Measurements from ENCODE around the gene C5orf63.

Gene C5orf63

DNA sequence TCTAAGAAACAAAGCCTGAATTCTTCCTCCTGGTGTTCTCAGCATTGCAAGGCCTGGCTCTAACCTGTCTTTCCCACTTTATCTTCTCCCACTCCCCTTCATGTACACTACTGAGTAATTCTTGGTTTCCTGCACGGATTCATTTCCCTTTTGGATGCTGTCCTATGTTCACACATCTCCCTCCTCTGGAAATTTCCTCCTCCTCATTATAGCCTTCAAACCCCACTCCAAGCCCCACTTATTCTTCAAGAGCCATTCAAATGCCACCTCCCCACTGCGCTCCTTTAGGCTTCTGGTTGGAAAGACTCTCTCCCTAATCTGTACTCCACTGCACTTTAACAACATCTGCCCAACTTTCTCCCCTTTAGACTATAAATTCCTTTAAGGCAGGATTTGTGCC lies 28.2 kb upstream of the C5orf63 start:
- POLR2A ChIA-PET = no interaction called here
- TF ChIP-seq FOXM1 (IDR thresholded peaks at IDR 0.05; ENCODE audit: borderline replicate concordance) = no peak
- no peak for DNase-seq (ENCODE audit: extremely low spot score)
- CTCF ChIA-PET = no interaction called here

DNA sequence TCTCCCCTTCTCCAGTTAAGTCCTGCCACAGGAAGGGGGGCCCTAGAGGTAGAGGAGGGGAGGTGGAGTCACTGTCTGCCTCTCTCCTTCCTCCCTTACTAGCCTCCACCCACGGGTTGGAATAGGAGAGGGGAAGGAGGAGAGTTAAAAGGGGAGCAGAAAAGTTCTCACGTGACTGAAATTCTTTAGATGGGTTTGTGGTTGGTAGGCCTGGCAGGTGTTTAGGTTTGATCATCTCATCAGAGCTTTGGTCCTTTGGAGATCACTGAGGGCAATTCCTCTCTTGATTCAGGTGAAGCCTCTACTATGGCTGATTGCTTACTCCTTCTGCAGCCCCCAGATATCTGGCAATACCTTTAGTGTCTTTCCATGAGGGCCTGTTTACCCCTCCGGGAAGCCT lies 24.9 kb upstream of the C5orf63 start:
- CTCF ChIA-PET = interaction anchor here (0.6 kb wide), 1 partner anchor 33 kb away, joined by 4 read pairs; no protein-coding TSS in a partner anchor
- POLR2A ChIA-PET = no interaction called here

DNA sequence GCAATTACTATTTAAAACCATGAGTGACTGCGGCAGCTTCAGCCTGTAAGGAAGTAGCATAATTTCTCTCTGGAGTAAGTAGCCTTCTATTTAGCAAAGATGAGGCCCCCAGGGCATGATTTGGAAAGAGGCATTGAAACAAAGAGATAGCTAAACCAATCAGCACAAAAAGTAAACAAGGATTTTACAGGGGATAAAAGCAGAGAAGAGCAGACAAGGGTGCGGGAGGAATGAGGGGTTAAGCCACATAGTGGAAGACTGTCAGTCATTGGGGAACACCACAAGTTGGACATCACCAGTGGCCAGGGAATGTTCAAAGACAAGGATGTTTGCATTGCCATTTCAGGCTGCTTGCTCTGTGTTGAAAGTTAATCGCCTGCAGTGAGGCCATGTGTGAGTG lies 24.0 kb upstream of the C5orf63 start:
- ChIA-PET POLR2A (no interaction called here), CTCF (no interaction called here)
- DNase-seq (ENCODE audit: extremely low spot score) = no peak
- no peak for TF ChIP-seq HDGF (IDR thresholded peaks at IDR 0.05; ENCODE audit: borderline replicate concordance)
- no peak for TF ChIP-seq CTBP1 (IDR thresholded peaks at IDR 0.05; ENCODE audit: borderline replicate concordance)
- TF ChIP-seq, protein P1, sequence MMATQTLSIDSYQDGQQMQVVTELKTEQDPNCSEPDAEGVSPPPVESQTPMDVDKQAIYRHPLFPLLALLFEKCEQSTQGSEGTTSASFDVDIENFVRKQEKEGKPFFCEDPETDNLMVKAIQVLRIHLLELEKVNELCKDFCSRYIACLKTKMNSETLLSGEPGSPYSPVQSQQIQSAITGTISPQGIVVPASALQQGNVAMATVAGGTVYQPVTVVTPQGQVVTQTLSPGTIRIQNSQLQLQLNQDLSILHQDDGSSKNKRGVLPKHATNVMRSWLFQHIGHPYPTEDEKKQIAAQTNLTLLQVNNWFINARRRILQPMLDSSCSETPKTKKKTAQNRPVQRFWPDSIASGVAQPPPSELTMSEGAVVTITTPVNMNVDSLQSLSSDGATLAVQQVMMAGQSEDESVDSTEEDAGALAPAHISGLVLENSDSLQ (IDR thresholded peaks at IDR 0.05) = no peak
- TF ChIP-seq FOXA1 (IDR thresholded peaks at IDR 0.05) = no peak
- no peak for TF ChIP-seq ELF4 (IDR thresholded peaks at IDR 0.05)
- TF ChIP-seq FOXK2 (IDR thresholded peaks at IDR 0.05) = no peak
- TF ChIP-seq SUZ12 (IDR thresholded peaks at IDR 0.05) = no peak
- no peak for TF ChIP-seq BHLHE40 (IDR thresholded peaks at IDR 0.05; ENCODE audit: borderline replicate concordance)
- no peak for TF ChIP-seq ARNT (IDR thresholded peaks at IDR 0.05)
- no peak for TF ChIP-seq SP1 (IDR thresholded peaks at IDR 0.05)
- TF ChIP-seq FOXM1 (IDR thresholded peaks at IDR 0.05; ENCODE audit: borderline replicate concordance) = no peak
- TF ChIP-seq LEF1 (IDR thresholded peaks at IDR 0.05; ENCODE audit: borderline replicate concordance) = no peak
- TF ChIP-seq L3MBTL2 (conservative IDR thresholded peaks at IDR 0.05) = no peak
- no peak for TF ChIP-seq ZNF384 (IDR thresholded peaks at IDR 0.05)

More for the DNA sequence above, 24.9 kb upstream of the C5orf63 start:
- no peak for DNase-seq (ENCODE audit: extremely low spot score)
- no peak for TF ChIP-seq BHLHE40 (IDR thresholded peaks at IDR 0.05; ENCODE audit: borderline replicate concordance)
- no peak for TF ChIP-seq TARDBP (IDR thresholded peaks at IDR 0.05)
- TF ChIP-seq SUZ12 (IDR thresholded peaks at IDR 0.05) = no peak
- no peak for TF ChIP-seq CTBP1 (IDR thresholded peaks at IDR 0.05; ENCODE audit: borderline replicate concordance)

DNA sequence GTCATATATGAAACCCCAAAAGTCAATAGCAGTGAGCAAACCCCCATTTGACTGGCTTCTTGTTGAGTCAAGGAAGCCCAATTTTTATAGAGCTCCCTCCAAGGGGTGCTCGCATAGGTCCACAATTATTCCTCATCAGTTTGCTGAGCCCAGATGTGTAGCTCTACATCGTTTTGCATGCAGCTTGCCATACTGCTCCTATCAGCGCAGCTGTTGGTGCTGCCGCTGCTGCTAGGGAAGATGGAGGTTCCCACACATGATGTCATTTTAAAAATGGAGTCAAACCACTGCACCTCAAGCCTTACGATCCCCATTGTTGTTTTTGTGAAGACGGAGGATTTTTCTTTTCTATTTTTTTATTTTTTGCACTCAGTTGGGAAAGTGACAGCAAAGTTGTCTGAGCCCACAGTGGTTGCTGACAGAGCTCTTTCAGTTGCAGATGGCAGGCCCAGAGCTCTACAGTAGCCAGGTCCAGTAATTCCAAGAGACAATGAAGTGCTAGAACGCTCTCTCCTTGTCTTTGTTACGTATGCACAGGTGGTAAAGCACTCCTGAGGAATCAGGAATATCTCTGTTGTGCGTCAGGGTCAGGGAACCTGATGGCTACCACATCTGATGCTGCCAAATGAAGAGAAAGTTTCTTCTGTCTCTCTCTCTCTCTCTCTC lies 23.2 kb upstream of the C5orf63 start:
- ChIA-PET CTCF (no interaction called here), POLR2A (no interaction called here)
- no peak for TF ChIP-seq ZNF384 (IDR thresholded peaks at IDR 0.05)
- TF ChIP-seq ELF4 (IDR thresholded peaks at IDR 0.05) = no peak
- TF ChIP-seq SUZ12 (IDR thresholded peaks at IDR 0.05) = no peak
- no peak for TF ChIP-seq NFRKB (IDR thresholded peaks at IDR 0.05)
- TF ChIP-seq TARDBP (IDR thresholded peaks at IDR 0.05) = no peak
- no peak for TF ChIP-seq L3MBTL2 (conservative IDR thresholded peaks at IDR 0.05)
- TF ChIP-seq, protein P1 (IDR thresholded peaks at IDR 0.05) = no peak
- no peak for TF ChIP-seq CTBP1 (IDR thresholded peaks at IDR 0.05; ENCODE audit: borderline replicate concordance)
- TF ChIP-seq HDGF (IDR thresholded peaks at IDR 0.05; ENCODE audit: borderline replicate concordance) = no peak
- TF ChIP-seq BHLHE40 (IDR thresholded peaks at IDR 0.05; ENCODE audit: borderline replicate concordance) = no peak
- TF ChIP-seq FOXM1 (IDR thresholded peaks at IDR 0.05; ENCODE audit: borderline replicate concordance) = no peak
- no peak for TF ChIP-seq FOXK2 (IDR thresholded peaks at IDR 0.05)
- TF ChIP-seq FOXA1 (IDR thresholded peaks at IDR 0.05) = no peak
- no peak for TF ChIP-seq ARNT (IDR thresholded peaks at IDR 0.05)
- TF ChIP-seq LEF1 (IDR thresholded peaks at IDR 0.05; ENCODE audit: borderline replicate concordance) = no peak
- TF ChIP-seq SP1 (IDR thresholded peaks at IDR 0.05) = no peak
- DNase-seq (ENCODE audit: extremely low spot score) = no peak

DNA sequence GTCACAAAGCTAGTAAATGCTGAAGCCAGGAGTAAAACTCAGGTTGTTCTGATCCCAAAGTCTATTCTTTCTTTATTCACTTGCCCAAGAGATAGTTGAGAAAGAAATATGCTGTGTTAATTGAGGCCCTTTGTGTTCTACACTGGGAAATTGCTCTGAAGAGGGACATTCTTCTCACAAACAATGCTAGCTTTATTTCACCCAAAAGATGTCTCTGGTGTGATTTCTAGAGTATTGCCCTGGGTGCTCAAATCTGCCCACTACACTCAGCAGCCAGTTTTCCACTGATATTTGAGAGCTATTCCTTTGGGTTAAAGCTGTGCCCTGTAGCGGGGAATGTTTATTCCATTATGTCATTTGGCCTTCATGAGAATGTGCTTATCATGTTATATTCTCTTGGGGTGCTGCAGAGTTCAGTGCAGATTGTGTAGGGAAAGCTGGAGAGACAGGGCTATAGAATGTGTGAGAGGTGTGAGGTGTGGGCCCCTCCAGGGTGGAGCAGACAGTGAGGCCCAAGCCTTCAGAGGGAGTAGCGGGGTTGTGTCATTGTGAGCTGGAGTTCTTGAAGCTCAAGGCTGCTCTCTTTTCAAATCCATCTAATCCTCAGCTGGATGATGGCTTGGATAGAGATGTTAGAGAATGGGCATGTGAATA lies 21.0 kb upstream of the C5orf63 start:
- no peak for TF ChIP-seq FOXK2 (IDR thresholded peaks at IDR 0.05)
- no peak for TF ChIP-seq LEF1 (IDR thresholded peaks at IDR 0.05; ENCODE audit: borderline replicate concordance)
- no peak for TF ChIP-seq SUZ12 (IDR thresholded peaks at IDR 0.05)
- TF ChIP-seq, protein P1 (IDR thresholded peaks at IDR 0.05) = no peak
- no peak for TF ChIP-seq L3MBTL2 (conservative IDR thresholded peaks at IDR 0.05)
- no peak for TF ChIP-seq FOXA1 (IDR thresholded peaks at IDR 0.05)
- TF ChIP-seq FOXM1 (IDR thresholded peaks at IDR 0.05; ENCODE audit: borderline replicate concordance) = no peak
- no peak for TF ChIP-seq SP1 (IDR thresholded peaks at IDR 0.05)
- no peak for TF ChIP-seq TARDBP (IDR thresholded peaks at IDR 0.05)
- no peak for DNase-seq (ENCODE audit: extremely low spot score)
- POLR2A ChIA-PET = no interaction called here
- CTCF ChIA-PET = interaction anchor here (1.1 kb wide), 1 partner anchor 60 kb away, joined by 3 read pairs; no protein-coding TSS in a partner anchor

DNA sequence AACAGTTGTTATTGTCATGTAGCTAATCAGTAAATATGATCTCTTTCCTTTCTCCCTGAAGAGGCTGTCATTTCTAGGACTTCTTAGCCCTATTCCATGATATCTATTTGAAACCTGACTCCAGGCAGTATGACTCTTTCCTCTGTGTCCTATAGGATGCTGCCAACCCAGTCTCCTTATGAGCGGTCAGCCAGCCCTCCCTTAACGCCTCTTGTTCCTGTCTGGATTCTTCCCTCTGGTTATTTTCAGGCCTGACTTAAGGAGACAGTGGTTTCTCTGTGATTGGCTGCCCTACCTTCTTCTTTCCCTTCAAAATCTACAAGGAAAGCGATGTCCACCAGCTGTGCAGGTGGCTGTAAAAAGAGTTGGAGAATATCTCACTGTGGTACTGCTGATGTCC lies 19.4 kb upstream of the C5orf63 start:
- DNase-seq (ENCODE audit: extremely low spot score) = no peak
- ChIA-PET POLR2A (no interaction called here), CTCF (interaction anchor here (0.5 kb wide), 1 partner anchor 535 kb away, joined by 4 read pairs; no protein-coding TSS in a partner anchor)
- TF ChIP-seq BHLHE40 (IDR thresholded peaks at IDR 0.05; ENCODE audit: borderline replicate concordance) = no peak
- no peak for TF ChIP-seq ELF4 (IDR thresholded peaks at IDR 0.05)
- TF ChIP-seq ZNF384 (IDR thresholded peaks at IDR 0.05) = no peak
- TF ChIP-seq, protein P1 (IDR thresholded peaks at IDR 0.05) = no peak
- TF ChIP-seq NFRKB (IDR thresholded peaks at IDR 0.05) = no peak
- no peak for TF ChIP-seq ARNT (IDR thresholded peaks at IDR 0.05)
- TF ChIP-seq SP1 (IDR thresholded peaks at IDR 0.05) = no peak
- TF ChIP-seq HDGF (IDR thresholded peaks at IDR 0.05; ENCODE audit: borderline replicate concordance) = no peak
- no peak for TF ChIP-seq L3MBTL2 (conservative IDR thresholded peaks at IDR 0.05)
- no peak for TF ChIP-seq LEF1 (IDR thresholded peaks at IDR 0.05; ENCODE audit: borderline replicate concordance)
- TF ChIP-seq FOXA1 (IDR thresholded peaks at IDR 0.05) = no peak
- no peak for TF ChIP-seq FOXK2 (IDR thresholded peaks at IDR 0.05)
- no peak for TF ChIP-seq FOXM1 (IDR thresholded peaks at IDR 0.05; ENCODE audit: borderline replicate concordance)
- no peak for TF ChIP-seq CTBP1 (IDR thresholded peaks at IDR 0.05; ENCODE audit: borderline replicate concordance)
- no peak for TF ChIP-seq SUZ12 (IDR thresholded peaks at IDR 0.05)
- TF ChIP-seq TARDBP (IDR thresholded peaks at IDR 0.05) = no peak

Measured in HEK293T (cell line).